Right lung (tissue), 5 donors: ENCODE measurements around the gene STOX2. TPM values are rescaled to one million over a fixed set of nuclear protein-coding genes. Genes with fewer than 3 reads are reported as not detected.

ENCODE experiments used
- DNase-seq, 2 donors: peaks; one replicate each; pipeline ENCODE4 v3.0.0-alpha.2; 2013
- polyA plus RNA-seq, 5 donors: library from polyadenylated mRNA; unstranded; fragments of 120-200 nt; gene quantifications; one replicate each; pipeline versions ENCODE4 v1.2.1 to v1.2.3, GENCODE V29; 2013; ENCODE audit warnings: inconsistent platforms in 1 of 5, low replicate concordance in 1 of 5; ENCODE audit not compliant: insufficient read length in 5 of 5, insufficient read depth in 1 of 5

STOX2 gene
- polyA plus RNA-seq, 5 donors, result 11.8 to 19.7 (median 17.4) TPM

DNA sequence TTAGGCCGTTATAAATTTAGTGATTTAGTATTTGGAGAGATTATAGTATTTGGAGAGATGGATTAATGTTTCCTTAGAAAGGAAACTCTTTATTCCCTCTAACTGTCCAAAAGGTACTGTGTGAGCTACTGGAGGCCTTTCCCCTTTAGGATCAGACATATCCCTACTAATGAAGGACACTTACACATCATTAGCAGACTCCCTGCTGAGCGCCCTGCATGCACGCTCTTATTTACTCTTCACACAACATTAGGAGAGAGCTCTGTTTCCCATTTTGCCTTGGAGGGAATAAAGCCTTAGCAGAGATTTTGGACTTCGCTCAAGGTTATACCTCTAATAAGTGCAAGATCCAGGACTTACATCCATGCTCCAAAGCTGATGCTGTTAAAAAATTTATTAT is 17.8 kb upstream of the STOX2 start:
- no peak for DNase-seq

DNA sequence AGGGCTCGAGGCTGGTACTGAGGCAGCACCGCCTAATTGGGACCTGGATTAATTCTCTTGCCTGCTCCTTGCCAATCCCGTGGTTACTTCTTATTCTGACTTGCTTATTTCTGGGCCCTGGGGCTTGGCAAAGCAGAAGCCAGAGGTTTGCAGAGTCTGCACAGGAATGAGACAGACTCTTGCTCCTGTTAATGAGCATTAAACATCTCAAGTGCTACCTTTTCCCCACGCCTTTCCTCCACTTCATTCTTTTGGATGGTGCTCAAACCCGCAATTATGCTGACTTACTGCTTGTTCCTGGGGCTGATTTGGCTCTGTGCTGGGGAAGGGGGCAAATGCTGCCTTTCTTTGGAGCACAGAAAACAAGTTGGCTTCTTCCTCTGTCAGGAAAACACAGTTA is 16.5 kb upstream of the STOX2 start:
- no peak for DNase-seq

DNA sequence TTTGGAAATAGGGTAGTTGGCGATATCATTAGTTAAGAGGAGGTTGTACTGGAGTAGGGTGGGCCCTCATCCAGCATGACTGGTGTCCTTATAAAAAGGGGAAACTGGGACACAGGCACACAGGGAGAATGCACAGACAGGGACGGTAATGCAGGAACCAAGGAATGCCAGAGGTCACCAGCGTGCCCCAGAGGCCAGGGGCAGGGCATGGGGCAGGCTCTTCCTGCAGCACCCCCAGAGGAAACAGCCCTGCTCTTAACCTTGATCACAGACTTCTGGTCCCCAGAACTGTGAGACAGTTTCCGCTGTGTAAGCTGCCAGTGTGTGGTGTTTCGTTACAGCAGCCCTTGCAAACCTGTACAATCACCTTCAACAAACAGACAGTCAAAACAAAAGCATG is 15.9 kb upstream of the STOX2 start:
- DNase-seq, result no peak

DNA sequence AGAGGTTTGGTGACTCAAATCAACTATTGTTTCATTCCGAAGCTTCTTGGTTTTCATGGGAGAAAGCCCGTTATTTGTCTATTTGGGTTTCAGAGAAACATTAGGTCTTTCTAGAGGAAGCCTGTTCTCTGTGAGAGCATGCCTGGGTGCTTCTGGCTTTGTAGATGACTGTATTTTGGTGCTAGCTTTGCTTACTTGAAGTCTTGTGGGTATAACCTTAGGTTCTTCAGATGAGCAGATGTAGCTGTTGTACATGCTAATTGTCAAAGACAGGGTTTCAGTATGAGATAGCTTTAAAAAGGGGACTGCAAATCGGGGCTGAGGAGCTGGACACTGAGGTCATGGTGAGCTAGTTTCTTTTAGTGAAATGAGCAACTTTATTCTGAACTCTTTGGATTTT is 7.9 kb upstream of the STOX2 start:
- no peak for DNase-seq

DNA sequence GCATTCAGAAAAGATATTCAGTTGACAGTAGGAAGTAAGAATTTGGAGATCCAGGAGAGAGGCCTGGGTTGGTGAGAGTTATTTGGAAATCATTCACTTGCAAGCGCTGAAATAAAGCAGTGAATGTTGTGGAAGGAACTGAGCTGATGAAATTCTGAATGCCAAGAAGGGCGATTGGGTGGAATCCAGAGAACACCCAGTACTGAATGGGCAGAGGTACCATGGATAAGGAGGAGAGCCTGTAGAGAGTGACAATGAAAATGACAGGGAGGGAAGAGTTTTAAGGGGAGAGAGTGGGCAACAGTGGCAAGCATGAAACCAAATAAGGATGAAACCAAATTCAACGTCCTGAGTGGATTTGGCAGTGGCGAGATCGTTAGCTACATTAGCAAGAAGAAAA is 6.7 kb upstream of the STOX2 start:
- DNase-seq, result no peak

DNA sequence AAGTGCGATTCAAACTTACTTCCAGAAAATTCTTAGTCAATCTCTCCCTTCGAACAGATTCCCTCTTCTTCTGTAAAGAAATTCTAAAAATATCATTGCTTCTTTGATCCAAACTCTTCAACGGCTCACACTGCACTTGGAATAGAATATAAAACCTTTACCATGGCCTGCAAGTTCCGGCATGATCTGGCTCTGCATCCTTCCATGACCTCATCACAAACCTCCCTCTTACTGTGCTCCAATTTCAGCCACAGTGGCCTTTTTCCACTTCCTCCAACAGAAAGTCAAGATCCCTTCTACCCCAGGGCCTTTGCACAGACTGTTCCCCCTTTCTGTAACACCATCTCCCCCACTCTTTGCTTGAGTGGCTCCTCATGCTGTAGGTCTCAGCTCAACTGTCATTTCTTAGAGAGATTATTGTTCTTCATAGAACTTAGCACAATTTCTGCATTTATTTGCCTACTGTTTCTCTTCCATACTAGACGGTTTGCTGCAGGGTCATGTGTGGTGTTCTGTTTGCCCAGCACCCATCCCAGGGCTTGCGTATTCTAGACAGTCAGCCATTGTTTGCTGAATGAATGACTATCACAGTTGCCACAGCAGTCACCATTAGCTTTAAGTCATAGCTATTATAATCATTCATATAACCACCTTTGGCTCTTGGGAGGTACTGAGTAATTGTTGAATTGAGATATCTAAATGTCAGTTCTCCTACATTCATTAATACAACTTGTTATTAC is 1.9 kb upstream of the STOX2 start:
- DNase-seq, result no peak

DNA sequence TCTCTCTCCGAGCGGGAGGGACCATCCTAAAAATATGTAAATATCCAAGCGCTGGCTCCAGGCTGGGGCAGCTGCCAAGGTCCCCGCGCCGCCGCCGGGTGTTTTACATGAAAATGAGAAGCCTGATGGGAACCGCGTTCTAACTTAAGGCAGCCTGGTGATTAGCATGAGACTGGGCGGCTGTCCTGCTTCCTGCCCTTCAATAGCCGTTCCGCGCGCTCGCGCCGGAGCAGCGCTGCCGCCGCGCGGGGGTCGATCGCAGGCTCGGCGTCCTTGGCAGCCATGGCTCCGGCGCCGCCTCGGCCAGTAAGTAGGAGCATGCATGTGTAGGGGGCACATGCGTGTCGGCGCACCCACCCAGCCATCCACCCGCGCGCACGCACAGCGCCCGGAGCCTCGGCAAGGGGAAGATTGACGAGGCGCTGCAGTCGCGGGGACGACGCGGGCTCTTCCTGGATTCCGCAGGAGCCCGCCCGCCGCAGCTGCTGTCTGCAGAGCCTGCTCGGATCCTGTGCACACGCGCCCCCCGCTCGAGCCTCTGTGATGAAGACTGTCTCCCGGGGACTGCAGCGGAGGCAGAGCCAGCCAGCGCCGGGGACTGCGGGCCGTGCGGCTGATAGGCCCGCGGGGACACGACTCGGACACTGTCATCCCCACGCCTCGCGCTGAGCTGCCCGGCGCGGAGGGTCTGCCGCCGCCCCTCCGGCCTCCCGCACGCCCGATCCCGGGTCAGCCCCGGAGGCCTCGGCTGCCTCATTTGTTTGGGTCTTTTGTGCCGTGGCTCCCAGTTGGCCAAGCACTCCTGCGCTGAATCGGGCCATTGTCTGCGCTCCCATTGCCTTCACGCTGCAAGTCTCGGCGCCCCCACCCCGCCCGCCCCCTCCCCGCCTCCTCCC is 734 bp downstream of the STOX2 start:
- DNase-seq, result peak; percentile 55 to 67

DNA sequence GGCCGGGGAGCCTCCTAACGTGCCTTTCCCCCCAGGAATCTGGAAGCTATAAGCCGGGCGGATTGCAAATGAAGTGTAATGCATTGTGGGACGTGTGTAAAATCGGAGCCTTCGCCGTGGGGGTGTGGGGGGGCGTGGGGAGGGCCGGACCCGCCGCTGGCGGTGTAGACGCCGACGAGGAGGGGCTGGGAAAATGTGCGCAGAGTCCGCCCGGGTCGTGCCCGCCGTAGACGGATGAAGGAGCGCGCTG is 1.3 kb downstream of the STOX2 start:
- no peak for DNase-seq

DNA sequence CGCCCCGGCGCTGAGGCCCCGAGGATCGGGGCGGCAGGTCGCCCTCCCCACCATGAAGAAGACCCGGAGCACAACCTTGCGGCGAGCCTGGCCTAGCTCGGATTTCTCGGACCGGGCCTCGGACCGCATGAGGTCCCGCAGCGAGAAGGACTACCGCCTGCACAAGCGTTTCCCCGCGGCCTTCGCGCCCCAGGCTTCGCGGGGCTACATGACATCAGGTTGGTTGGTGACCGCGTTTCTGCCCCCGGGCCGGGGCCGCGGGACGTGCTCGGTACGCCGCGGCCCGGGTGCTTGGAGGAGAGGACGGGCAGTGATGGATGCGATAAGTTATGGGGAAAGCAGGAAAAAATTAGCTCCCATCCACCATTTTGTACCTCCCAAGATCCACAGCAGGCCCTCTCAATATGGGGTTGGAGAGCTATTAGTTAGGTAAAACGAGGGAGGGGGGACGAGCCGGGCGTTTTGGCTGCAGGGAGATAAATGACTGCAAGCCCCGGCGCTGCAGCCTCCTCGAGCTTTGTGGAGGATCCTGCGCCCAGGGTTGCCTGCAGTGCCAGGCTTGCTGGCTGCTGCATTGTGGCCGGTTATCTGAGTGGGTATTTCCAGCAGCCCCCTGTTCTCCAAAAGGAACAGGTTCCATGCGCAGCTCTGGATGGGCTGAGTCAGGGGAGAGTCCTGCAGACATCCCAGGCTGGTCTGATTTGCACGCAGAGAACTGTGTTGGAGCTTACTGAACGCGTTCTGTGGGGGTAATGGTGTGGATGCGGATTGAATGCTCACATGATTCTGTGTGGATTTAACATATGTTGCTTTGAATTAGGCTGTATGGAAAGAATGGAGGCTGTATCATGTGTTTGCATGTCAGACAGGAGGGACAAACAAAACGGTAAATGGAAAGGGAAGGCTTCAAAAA is 1.9 kb downstream of the STOX2 start:
- peak in 1 of 2 donors; percentile 28 for DNase-seq

DNA sequence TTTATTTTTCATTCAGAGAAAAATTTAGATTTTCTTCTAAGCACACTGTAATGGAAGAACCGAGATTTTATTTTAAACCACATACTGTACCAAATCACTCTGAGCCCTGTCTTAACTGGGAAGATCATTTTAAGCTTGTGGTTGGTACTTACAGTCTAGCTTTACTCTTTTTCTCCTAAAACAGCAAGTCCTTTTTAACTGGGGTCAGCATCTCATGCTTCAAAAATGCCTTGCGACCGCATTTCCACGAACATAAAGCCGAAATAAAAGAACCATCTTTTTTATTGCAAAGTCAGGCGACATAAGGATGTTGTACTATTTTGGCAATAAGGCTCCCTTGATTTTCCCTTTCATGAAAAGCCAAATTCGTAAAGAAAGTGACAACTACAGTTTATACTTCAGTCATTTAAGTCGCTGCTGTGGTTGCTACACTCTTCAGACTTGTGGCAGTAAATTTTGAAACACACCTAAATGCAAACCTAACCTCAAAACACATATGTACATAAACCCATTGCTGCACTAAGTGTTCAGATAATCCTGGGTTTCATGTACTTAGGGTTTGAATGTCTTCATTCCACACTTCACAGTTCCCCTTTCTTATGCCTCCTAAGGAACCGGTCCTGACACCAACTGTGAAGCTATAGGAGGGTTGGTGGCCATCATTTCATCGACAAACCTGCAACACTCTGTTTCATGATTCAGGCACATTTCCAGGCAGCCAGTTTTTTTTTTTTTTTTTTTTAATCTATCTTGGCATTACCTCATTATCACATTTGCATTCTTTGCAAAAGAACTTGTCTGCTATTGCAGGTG is 3.0 kb downstream of the STOX2 start:
- no peak for DNase-seq

DNA sequence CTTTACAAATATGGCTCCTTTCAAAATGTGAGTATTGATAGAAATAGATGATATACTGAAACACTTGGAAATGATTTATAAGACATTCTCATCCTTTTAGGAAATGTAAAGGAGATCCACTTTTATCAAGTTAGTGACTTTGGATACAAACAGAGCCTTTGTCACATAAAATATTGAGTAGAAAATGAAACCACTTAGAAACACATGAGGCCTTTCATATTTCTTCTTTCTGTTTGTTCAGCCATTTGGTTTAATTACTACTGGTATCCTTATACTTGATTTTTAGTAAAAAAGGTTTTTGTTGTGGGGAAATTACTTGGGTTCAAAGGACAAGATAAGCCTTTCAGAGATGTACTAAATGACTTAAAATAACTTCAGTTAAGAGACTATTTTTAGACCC is 4.1 kb downstream of the STOX2 start:
- DNase-seq, result no peak

DNA sequence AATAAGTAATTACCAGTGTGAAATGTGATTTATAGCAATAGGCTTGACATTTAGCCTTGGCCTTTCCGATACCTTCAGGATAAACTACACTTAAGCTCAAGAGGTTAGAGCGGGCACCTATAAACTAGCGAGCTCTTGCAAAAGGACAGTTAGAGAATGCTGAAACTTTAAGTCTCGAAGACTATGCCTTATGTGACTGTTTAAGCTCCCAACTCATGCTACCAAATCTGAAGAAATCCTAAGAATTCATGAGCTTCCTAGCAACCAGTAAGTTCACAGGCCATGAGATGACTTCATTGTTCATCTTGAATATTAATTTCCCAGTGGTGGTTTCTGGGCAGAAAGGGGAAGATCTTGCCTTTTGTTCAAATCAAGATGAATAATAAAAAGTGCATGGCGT is 4.7 kb downstream of the STOX2 start:
- no peak for DNase-seq

DNA sequence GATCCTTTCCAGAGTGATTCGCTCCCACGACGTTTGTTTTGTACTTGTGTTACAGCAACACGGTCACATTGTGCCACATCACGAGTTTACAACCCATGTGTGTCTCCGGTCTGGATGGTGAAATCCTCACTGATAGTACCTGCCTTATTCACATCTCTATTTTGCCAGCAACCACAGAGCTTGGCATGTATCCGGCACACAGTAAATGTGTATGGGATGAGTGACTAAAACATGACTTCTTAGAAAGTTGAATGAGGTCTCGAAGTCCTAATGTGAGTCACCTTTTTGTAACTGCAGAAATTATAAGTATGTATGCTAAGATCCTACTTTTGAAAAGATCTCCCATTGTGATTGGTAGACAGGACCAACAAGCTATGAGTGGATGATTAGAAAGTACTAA is 7.5 kb downstream of the STOX2 start:
- no peak for DNase-seq

DNA sequence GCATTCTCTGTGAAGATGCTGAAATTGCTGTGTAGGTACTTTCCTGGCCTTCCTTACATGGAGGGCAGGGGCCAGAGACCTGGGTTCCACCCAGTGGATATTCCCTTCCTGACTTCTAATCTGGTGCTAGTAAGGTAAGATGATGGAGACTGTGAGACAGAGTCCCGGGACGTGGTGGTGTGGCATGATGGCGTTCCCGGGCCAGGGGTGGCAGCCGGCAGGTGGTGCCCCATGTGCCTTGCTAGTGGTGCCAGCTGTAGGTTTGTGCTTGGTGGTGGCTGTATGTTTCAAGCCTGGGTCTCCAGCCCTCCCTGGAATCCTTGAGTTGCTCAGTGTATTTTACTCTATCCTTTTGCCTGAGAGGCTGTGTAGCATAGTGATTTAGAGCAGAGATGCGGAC is 10.9 kb downstream of the STOX2 start:
- no peak for DNase-seq

DNA sequence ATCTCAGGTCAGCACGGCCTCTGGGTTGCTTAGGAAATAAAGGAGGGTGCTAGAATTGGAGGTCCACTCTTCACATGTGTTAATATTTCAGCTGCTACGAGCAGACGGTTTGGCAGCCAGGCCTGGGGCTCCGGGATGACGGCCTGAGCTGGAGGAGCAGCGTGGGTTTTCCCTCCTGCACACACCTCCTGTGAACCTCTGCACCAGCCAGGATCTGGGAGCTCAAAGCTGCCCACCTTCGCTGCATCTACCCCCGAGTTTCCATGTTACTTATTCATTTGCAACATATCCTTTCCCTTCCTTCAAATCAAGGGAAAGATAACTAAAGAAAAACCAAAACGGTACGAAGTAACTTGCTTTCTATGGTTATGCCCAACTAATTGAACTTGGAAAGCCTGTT is 13.6 kb downstream of the STOX2 start:
- no peak for DNase-seq

DNA sequence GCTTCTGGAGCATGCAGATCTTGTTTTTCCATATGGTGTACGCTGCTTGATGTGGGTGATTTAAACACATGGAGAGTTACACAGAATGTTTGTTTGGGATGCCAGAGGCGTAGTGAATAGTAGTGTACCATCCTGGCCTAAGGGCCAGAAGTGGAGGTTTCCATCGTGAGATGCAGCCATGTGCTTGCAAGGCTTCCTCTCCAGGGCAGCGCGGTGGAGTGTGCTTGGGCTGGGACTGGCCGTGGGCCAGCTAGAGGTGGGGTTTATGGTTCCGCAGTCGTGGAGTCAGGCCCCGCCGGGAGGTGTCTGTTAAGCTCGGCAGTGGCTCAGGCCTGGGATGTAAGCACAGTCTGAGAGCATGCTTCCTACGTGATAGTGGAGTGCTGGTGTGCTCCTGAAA is 14.0 kb downstream of the STOX2 start:
- no peak for DNase-seq

DNA sequence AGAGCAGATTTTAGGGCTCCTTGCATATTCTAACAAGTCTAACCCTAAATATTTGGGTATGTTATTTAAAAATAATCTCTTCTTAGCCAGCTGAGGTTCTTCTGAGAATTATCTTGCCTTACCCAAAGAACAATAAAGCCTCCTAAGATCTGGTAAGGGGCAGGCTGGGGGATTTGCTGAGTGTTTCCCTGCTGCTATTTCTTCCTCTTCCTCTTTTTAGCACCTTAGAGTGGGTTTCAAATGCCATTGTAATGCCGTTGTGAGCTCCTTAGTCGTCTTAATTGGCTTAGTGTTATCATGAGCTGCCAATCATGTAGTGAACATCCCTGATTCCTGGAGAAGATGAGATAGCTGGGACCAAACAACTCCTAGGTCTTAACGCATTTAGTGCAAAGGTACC is 15.4 kb downstream of the STOX2 start:
- DNase-seq, result no peak

DNA sequence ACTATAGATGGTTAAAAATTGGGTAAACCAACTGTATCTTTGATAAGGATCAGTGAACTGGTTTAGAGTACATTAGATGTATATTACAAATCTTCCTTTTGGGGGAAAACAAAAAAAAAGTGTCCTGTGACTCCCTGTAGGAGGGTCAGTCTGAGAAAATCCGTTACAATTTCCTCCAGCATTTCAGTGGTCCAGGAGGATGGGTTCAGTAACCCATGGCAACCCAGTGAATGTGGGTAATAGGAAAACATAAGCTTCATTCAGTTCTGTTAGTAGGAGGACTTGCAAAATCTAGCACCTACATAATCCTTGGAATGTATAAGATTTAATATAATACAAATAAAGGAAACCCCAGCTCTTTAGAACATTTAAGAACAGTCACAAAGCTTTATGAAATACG is 16.2 kb downstream of the STOX2 start:
- DNase-seq, result no peak

DNA sequence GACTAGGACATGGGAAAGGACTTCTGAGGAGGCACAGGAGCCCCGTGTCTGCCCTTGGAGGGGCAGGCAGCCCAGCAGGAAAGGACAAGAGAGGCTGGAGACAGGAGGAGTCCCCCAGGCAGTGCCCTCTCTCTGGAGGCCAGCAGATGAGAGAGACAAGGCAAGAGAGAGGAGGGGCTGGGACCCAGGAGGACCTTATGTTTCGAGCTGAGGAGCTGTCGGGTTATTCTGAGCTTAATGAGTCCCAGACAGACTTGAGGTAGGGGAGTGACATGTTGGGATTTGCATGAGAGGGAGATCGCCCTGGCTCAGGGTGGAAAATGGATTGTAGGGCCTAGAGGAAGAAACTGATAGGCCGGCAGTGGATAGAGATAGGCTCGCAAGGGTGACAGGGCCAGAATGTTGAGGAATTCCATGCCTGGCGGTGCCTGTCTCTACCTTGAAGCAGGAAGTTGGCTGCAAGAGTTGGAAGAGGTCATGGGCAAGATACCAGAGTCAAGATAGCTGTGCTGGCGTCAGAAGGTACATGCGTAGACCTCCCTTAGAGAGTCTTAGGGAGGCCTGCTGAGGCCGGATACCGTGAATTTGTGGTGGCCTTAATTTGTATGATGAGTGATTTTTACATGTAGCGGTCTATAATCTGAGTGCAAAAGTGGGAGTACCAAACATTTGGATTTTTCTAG is 19.4 kb downstream of the STOX2 start:
- no peak for DNase-seq

DNA sequence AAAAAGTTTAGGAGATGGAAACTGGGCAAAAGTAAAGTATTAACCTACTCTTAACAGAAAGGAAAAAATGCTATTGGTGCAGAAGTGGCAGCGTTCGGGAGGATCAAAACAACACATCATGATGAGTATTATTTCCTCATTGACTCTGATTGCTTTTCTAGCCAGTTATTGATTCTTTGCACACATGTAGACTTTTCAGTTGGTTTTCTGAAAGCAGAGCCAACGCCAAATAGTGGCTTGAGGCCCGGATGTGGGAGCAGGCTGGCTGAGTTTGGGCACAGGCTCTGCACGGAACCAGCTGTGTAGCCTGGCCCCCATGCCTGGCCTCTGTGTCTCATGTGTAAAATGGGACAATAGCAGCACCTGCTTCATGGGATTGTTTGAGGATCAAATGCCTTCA is 21.8 kb downstream of the STOX2 start:
- DNase-seq, result no peak

DNA sequence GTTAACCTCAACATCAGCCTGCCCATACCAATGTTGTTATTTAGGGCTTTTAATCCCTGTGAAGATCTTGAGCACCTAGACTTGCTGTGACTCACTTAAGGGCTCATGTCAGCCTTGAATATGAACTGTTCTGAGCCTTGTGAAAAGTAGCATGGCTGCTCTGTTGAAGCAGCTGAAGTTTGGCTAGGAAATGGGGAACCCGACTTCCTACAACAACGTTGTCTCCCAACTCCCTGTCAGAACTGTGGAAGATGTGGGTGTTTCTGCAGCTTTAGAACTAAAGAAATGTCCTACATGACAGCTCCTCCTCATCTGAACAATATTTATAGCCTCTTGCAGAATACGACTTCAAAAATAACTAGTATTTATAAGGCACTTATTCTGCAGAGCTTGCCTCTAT is 27.5 kb downstream of the STOX2 start:
- DNase-seq, result no peak
